PC-3 (cell line): ENCODE data around the gene SLC12A8. TPM values are rescaled to one million over a fixed set of nuclear protein-coding genes. Genes with fewer than 3 reads are reported as not detected.

Source experiments
- ATAC-seq: fragments of 200-7000 bp; cut with Tn5 transposase; 2 replicates; pipeline ENCODE4 v1.9.1; 2020; ENCODE audit warnings: mild to moderate bottlenecking, moderate library complexity
- BruUV-seq: library from RNA; stranded (reverse); fragments of 400-500 nt; replicated peaks from 2 replicates; lab custom pipeline; 2021; lab: Mats Ljungman, UMichigan
- CTCF ChIA-PET: fragments of 300-600 bp; sonication (Branson Sonifier 250); formaldehyde crosslinking; loops from one replicate; lab custom pipeline; 2022; ENCODE audit warnings: antibody characterized with exemption; lab: Charles Lee
- POLR2A ChIA-PET: fragments of 300-600 bp; sonication (Branson Sonifier 250); formaldehyde crosslinking; loops from one replicate; lab custom pipeline; 2022; ENCODE audit warnings: antibody characterized with exemption; ENCODE audit not compliant: unreplicated experiment; lab: Charles Lee
- DNase-seq: peaks from one replicate; pipeline ENCODE4 v3.0.0-alpha.2; 2015
- H2AFZ ChIP-seq: fragments of 300-600 bp; sonication (generic); 2 replicates; pipeline ENCODE4 v1.6.0; 2016; ENCODE audit warnings: antibody characterized with exemption, low read length
- H3F3A ChIP-seq: fragments of 300-600 bp; sonication (generic); one replicate; pipeline ENCODE4 v1.6.0; 2017; ENCODE audit warnings: antibody characterized with exemption, low read length, control low read depth, mild to moderate bottlenecking; ENCODE audit not compliant: unreplicated experiment
- H3K27ac ChIP-seq: fragments of 300-600 bp; sonication (generic); 2 replicates; pipeline ENCODE4 v1.5.1; 2016; ENCODE audit warnings: mild to moderate bottlenecking, low read length
- H3K27me3 ChIP-seq: fragments of 300-600 bp; sonication (generic); 2 replicates; pipeline ENCODE4 v1.6.1; 2016; ENCODE audit warnings: low read length, mixed read lengths
- H3K36me3 ChIP-seq: fragments of 300-600 bp; sonication (generic); 2 replicates; pipeline ENCODE4 v1.6.1; 2016; ENCODE audit warnings: low read depth, mixed run types, low read length, mixed read lengths
- H3K4me1 ChIP-seq: fragments of 300-600 bp; sonication (generic); 2 replicates; pipeline ENCODE4 v1.5.1; 2016; ENCODE audit warnings: low read length; ENCODE audit not compliant: insufficient read depth
- H3K4me2 ChIP-seq: fragments of 300-600 bp; sonication (generic); 2 replicates; pipeline ENCODE4 v1.6.0; 2016; ENCODE audit warnings: low read length
- H3K4me3 ChIP-seq: fragments of 300-600 bp; sonication (generic); 2 replicates; pipeline ENCODE4 v1.5.1; 2016; ENCODE audit warnings: mild to moderate bottlenecking, low read length, mixed read lengths
- H3K79me2 ChIP-seq: fragments of 300-600 bp; sonication (generic); 2 replicates; pipeline ENCODE4 v1.6.1; 2017; ENCODE audit warnings: low read length, mixed read lengths
- H3K9ac ChIP-seq: fragments of 300-600 bp; sonication (generic); 2 replicates; pipeline ENCODE4 v1.6.0; 2016; ENCODE audit warnings: mild to moderate bottlenecking, low read length
- H3K9me2 ChIP-seq: fragments of 300-600 bp; sonication (generic); replicated peaks from 2 replicates; pipeline ENCODE4 v1.6.1; 2016; ENCODE audit warnings: mixed run types, low read length, mixed read lengths
- H3K9me3 ChIP-seq: fragments of 300-600 bp; sonication (generic); 2 replicates; pipeline ENCODE4 v1.6.1; 2016; ENCODE audit warnings: low read length, mixed read lengths
- H4K20me1 ChIP-seq: fragments of 300-600 bp; sonication (generic); 2 replicates; pipeline ENCODE4 v1.6.1; 2016; ENCODE audit warnings: low read length, mixed read lengths
- CTCF ChIP-seq: fragments of 300-600 bp; sonication (generic); conservative IDR thresholded peaks from 2 replicates; pipeline ENCODE4 v1.5.1; 2017; ENCODE audit warnings: antibody characterized with exemption, low read depth, mild to moderate bottlenecking, low read length
- EZH2 ChIP-seq: fragments of 300-600 bp; sonication (generic); IDR thresholded peaks from one replicate; pipeline ENCODE4 v1.6.1; 2017; ENCODE audit warnings: antibody characterized with exemption, mild to moderate bottlenecking, low read length; ENCODE audit not compliant: unreplicated experiment
- EZH2phosphoT487 ChIP-seq: fragments of 300-600 bp; sonication (generic); IDR thresholded peaks from 2 replicates; pipeline ENCODE4 v1.6.1; 2018; ENCODE audit warnings: mild to moderate bottlenecking, antibody characterized with exemption, low read length, borderline replicate concordance
- intact Hi-C: fragments of 100-400 bp; cut with micrococcal nuclease; formaldehyde crosslinking; loops from 2 replicates; pipeline ENCODE4 v1.9.0; 2023
- total RNA-seq: library from RNA; depleted of rRNA; stranded (reverse); fragments of >200 nt; gene quantifications from 2 replicates; pipeline ENCODE4 v1.2.3, GENCODE V29; 2014

Gene SLC12A8
- total RNA-seq, 1 experiment from 2014 or later = 11.0 TPM

DNA sequence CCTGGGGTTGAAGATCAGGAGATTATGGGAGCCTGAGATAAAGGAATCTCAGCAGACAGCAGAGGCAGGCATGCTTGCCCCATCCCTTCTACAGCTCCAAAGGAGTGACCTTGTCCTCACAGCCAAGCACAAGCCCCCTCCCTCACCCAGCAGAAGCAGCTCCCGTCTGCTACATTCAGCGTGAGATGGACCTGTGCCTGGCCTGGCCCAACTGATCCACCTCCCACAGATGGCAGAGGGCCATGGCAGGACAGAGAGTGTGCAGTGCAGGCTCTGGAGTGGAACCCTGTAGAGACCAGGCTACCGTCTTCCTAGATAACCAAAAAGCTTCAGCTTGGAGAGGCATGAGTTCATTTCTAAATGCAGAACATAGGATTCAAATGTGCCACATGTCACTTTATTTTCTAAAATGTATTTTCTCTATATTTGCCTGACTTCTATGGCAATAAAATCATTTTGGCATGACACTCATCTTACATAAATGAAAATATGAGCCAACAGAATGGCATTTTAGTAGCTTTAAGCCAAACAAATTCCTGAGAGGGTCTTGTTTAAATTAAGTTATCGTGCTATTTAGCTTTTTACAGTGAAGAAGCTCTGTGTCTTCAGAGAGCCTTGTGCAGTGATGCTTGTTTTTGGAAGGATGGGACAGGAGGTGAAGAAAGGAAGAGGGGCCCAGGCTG lies 43.7 kb downstream of the SLC12A8 start:
- Histone ChIP-seq H3K9me3 (no peaks in the 10 kb centered on the region), H3F3A (no peaks in the 10 kb centered on the region), H3K27me3 (no peaks in the 10 kb centered on the region), H3K9ac (no peak overlapping the region), H3K36me3 (no peaks in the 10 kb centered on the region), H3K9me2 (no peaks in the 10 kb centered on the region), H3K4me1 (no peaks in the 10 kb centered on the region), H3K27ac (no peak overlapping the region), H4K20me1 (no peaks in the 10 kb centered on the region), H3K4me3 (no peak overlapping the region), H2AFZ (no peak overlapping the region), H3K79me2 (no peaks in the 10 kb centered on the region), H3K4me2 (no peak overlapping the region)
- BruUV-seq = no TSS peak
- intact Hi-C loops = no loop called here
- ChIA-PET POLR2A (no interaction called here), CTCF (no interaction called here)
- no peak for ATAC-seq
- TF ChIP-seq CTCF (no peak), EZH2phosphoT487 (no peak), EZH2 (no peak)
- no peak for DNase-seq

DNA sequence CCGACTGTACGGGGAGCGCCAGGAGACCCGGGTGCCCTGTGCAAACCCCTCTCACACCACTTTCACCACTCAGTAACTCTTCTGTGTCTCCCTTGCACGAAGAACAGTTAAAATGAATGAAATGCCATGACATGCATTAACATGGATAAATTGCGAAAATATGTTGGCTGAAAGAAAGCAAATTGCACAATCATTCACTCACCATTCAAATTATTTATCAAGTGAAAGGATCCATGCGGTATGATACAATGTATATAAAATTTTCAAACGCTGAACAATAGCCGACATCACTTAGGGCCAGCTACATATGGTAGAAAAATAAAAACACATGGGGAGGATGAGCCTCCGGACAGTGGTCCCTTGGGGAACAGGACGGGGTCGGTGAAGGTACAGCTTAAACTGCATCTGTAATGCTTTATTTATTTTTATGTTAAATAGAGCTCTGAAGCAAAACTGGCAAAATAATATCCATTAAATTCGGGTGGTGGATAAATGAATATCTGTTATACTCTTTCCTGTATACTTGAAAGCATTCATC lies 45.9 kb downstream of the SLC12A8 start:
- intact Hi-C loops = no loop called here
- Histone ChIP-seq H3K9ac (no peak overlapping the region), H3K27ac (no peak overlapping the region), H3K9me2 (no peaks in the 10 kb centered on the region), H3K79me2 (no peaks in the 10 kb centered on the region), H3K4me3 (no peak overlapping the region), H4K20me1 (no peaks in the 10 kb centered on the region), H3F3A (no peaks in the 10 kb centered on the region), H3K36me3 (no peaks in the 10 kb centered on the region), H3K9me3 (no peaks in the 10 kb centered on the region), H3K4me1 (no peaks in the 10 kb centered on the region), H3K27me3 (no peaks in the 10 kb centered on the region), H3K4me2 (no peak overlapping the region), H2AFZ (no peak overlapping the region)
- CTCF ChIA-PET = no interaction called here
- POLR2A ChIA-PET = no interaction called here
- DNase-seq (no peak), ATAC-seq (no peak)
- TF ChIP-seq CTCF (no peak), EZH2phosphoT487 (no peak), EZH2 (no peak)
- BruUV-seq = no TSS peak

DNA sequence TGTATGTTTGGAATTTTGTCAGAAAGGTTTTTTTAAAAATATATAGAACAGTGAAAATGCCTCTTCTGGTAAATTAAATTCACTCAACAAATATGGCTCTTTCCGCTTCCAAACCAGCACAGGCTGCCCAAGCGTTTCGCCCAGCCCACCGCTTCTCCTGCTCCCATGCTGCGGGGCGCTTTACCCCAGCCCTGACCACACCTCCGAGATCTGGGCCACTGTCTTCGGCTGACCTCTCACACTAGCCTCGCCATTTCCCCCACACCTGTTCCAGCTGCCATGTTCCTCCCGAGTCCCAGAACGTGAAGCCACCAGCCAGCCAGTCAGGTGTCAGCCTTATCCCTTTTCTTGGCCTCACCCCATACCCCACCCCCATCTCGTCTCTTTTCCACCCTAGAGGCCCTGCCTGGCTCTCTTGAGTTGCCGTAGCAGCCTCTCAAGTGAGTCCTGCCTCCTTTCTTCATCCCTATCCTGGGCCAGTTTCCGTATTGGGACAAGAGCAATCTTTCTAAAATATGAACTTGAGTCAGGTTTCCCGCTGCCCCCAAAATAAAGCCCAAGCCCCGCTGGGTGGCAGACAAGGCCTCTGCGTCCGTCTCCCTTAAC lies 46.5 kb downstream of the SLC12A8 start:
- no TSS peak for BruUV-seq
- H3K4me1 ChIP-seq = no peaks in the 10 kb centered on the region
- no peaks in the 10 kb centered on the region for H3K36me3 ChIP-seq
- intact Hi-C loops = no loop called here
- CTCF ChIA-PET = no interaction called here
- ATAC-seq (no peak), DNase-seq (no peak)
- POLR2A ChIA-PET = no interaction called here
- no peak overlapping the region for H3K9ac ChIP-seq
- H2AFZ ChIP-seq = no peak overlapping the region
- H3K27ac ChIP-seq = no peak overlapping the region
- H3K27me3 ChIP-seq = no peaks in the 10 kb centered on the region
- no peaks in the 10 kb centered on the region for H4K20me1 ChIP-seq
- no peak overlapping the region for H3K4me3 ChIP-seq
- no peak overlapping the region for H3K4me2 ChIP-seq
- no peak for TF ChIP-seq EZH2phosphoT487
- no peak for TF ChIP-seq CTCF
- TF ChIP-seq EZH2 = no peak
- H3K9me2 ChIP-seq = no peaks in the 10 kb centered on the region
- H3F3A ChIP-seq = no peaks in the 10 kb centered on the region
- H3K79me2 ChIP-seq = no peaks in the 10 kb centered on the region
- no peaks in the 10 kb centered on the region for H3K9me3 ChIP-seq
